Measurements from ENCODE around the gene TVP23A. TPM values are rescaled to one million over a fixed set of nuclear protein-coding genes. Genes with fewer than 3 reads are reported as not detected.

The TVP23A gene
- total RNA-seq, 1 donor from 2014 or later, result 3.3 TPM

GRCh38 chr16:10738231-10739077 is 80.1 kb downstream of the TVP23A start:
- ATAC-seq (peak; percentile 66), DNase-seq (ENCODE audit: low spot score) (peak; percentile 69)
- intact Hi-C loops (cut with DNase I), result loop anchor here (5.0 kb wide), 1 partner anchor 221 kb away; no protein-coding TSS in a partner anchor

GRCh38 chr16:10737068-10737625 is 81.4 kb downstream of the TVP23A start:
- intact Hi-C loops (cut with DNase I), result loop anchor here (5.0 kb wide), 1 partner anchor 220 kb away; no protein-coding TSS in a partner anchor
- DNase-seq (ENCODE audit: low spot score), result peak; percentile 75
- ATAC-seq, result peak; percentile 84

GRCh38 chr16:10731790-10732189 is 86.8 kb downstream of the TVP23A start:
- no peak for ATAC-seq
- intact Hi-C loops (cut with DNase I), result no loop called here
- DNase-seq (ENCODE audit: low spot score), result no peak

- intact Hi-C loops (cut with DNase I), result no loop called here
- DNase-seq (ENCODE audit: low spot score) (no peak), ATAC-seq (no peak)
Observed at GRCh38 chr16:10729104-10730048, 89.2 kb downstream of the TVP23A start.

GRCh38 chr16:10728003-10728887 is 90.3 kb downstream of the TVP23A start:
- intact Hi-C loops (cut with DNase I), result no loop called here
- DNase-seq (ENCODE audit: low spot score) (no peak), ATAC-seq (no peak)

Other genes with a start within 250 kb of the TVP23A start
- gene EMP2, start 238.2 kb downstream of the TVP23A start, total RNA-seq, result 138 TPM
- not detected for gene TEKT5, start 123.9 kb downstream of the TVP23A start, total RNA-seq
- gene NUBP1, start 75.0 kb downstream of the TVP23A start, total RNA-seq, result 21.6 TPM
- 51.9 TPM for gene CIITA, start 58.4 kb upstream of the TVP23A start, total RNA-seq
- gene DEXI, start 123.7 kb upstream of the TVP23A start, total RNA-seq, result 31.7 TPM
- 39.4 TPM for gene CLEC16A, start 125.8 kb upstream of the TVP23A start, total RNA-seq

Measured in sciatic nerve (tissue), 2 donors.